Peyer's patch (tissue), 4 donors: ENCODE measurements around the gene ZGRF1.

ENCODE experiments used
- POLR2A ChIP-seq, 2 donors: fragments of 450-650 bp; IDR thresholded peaks; one replicate each; pipeline ENCODE4 v1.5.1; 2017; ENCODE audit warnings: antibody characterized with exemption in 2 of 2, mild to moderate bottlenecking in 2 of 2, moderate library complexity in 2 of 2
- TF ChIP-seq, protein P1 (sequence below), 6 experiments: fragments of 450-650 bp in 4 of 6; fragments of 200-600 bp in 2 of 6; sonication (generic) in 1 of 6; IDR thresholded peaks; one replicate each; pipeline ENCODE4 v1.5.1; 2017 to 2019; ENCODE audit warnings: antibody characterized with exemption in 6 of 6, mild to moderate bottlenecking in 3 of 6, moderate library complexity in 1 of 6

DNA sequence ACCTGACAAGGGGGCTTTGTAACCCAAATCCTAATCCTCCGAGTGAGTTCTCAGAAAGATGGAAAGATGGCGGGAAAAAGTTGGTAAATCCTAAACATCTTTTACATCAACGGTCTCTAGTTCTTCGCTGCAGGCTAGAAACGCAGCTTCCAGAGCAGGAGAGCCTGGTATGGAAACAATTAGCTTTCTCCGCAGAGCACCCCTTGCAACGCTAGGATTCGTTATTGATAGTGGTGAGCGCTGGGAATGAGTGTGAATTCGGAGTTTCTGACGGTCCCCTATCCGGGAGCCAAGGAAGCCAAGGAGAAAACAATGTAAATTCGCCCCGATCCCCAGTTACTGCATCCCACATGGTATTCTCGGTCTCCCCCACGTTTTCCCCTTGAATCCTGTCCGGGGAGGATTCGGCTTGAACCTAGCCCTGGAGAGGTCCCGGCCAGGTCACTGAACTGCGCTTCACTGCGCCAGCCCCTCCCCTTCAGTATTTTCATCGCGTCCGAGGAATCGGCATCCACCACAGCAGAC is 116.0 kb downstream of the ZGRF1 start:
- TF ChIP-seq, protein P1, sequence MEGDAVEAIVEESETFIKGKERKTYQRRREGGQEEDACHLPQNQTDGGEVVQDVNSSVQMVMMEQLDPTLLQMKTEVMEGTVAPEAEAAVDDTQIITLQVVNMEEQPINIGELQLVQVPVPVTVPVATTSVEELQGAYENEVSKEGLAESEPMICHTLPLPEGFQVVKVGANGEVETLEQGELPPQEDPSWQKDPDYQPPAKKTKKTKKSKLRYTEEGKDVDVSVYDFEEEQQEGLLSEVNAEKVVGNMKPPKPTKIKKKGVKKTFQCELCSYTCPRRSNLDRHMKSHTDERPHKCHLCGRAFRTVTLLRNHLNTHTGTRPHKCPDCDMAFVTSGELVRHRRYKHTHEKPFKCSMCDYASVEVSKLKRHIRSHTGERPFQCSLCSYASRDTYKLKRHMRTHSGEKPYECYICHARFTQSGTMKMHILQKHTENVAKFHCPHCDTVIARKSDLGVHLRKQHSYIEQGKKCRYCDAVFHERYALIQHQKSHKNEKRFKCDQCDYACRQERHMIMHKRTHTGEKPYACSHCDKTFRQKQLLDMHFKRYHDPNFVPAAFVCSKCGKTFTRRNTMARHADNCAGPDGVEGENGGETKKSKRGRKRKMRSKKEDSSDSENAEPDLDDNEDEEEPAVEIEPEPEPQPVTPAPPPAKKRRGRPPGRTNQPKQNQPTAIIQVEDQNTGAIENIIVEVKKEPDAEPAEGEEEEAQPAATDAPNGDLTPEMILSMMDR (IDR thresholded peaks at IDR 0.05) = no peak
- no peak for TF ChIP-seq POLR2A (IDR thresholded peaks at IDR 0.05)
